T-helper 2 cell treated with Interferon-gamma antibody and Interleukin-4, amounts not matched to agents 100 ng/mL and 5 ng/mL, for 36 hours (primary cell): ENCODE results near the gene INHBE. TPM values are rescaled to one million over a fixed set of nuclear protein-coding genes. Genes with fewer than 3 reads are reported as not detected.

ENCODE experiments used
- intact Hi-C: fragments of 100-400 bp; cut with micrococcal nuclease; formaldehyde crosslinking; loops from one replicate; pipeline ENCODE4 v1.15.1; 2023
- total RNA-seq: library from RNA; stranded (reverse); gene quantifications from 2 replicates; pipeline ENCODE4 v1.2.3, GENCODE V29; 2022

The INHBE gene
- total RNA-seq, 1 donor from 2014 or later, result not detected

- intact Hi-C loops, result no loop called here
Measured at GRCh38 chr12:57473886-57474285, 18.8 kb downstream of the INHBE start.

GRCh38 chr12:57474430-57474829 lies 19.3 kb downstream of the INHBE start:
- intact Hi-C loops, result no loop called here

GRCh38 chr12:57474862-57475261 lies 19.8 kb downstream of the INHBE start:
- intact Hi-C loops, result loop anchor here (5.0 kb wide), 3 partner anchors 147 to 363 kb away; partner anchors contain the start of genes CDK4 and STAT6

DNA sequence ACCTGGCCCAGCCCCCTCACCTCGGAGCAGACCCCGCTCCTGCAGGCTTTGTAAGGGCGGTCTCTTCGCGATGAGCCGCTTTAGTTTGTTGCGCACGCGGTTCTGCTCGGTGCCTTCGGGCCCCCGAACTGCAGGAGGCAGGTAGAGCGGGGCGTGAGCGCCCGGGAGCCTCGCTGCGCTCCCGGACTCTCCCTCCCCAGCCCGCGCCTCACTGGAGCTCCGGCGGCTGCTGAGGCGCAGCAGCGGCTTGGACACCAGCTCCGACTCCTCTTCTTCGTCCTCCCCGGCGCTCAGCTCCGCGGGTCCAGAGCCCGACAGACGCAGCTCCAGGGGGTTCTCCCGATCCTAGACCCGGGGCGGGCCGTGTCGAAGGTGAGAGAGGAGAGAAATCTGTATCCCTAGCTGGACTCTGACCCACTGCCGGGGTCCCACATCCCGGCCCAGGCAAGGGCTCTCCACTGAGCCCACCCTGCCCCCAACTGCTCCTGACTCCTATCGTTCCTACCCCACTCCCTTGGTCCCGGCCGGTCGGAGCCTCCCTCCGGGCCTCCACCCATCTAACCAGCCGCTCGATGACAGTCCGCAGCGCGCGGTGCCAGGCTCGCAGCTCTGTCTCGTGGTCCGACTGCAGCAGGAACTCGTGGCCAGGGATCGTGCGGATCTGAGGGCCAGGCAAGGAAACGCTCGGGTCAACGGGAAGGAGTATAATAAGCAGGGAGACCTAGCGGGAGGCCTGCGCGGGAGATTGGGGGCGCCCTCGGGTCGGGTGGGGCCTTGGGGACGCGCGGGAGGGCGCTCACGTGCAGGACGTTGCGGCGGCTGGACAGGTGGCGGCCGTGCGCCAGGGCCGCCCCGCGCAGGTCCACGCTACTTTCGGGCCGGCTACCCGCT lies 20.4 kb downstream of the INHBE start:
- intact Hi-C loops, result loop anchor here (5.0 kb wide), 3 partner anchors 147 to 363 kb away; partner anchors contain the start of genes CDK4 and STAT6

DNA sequence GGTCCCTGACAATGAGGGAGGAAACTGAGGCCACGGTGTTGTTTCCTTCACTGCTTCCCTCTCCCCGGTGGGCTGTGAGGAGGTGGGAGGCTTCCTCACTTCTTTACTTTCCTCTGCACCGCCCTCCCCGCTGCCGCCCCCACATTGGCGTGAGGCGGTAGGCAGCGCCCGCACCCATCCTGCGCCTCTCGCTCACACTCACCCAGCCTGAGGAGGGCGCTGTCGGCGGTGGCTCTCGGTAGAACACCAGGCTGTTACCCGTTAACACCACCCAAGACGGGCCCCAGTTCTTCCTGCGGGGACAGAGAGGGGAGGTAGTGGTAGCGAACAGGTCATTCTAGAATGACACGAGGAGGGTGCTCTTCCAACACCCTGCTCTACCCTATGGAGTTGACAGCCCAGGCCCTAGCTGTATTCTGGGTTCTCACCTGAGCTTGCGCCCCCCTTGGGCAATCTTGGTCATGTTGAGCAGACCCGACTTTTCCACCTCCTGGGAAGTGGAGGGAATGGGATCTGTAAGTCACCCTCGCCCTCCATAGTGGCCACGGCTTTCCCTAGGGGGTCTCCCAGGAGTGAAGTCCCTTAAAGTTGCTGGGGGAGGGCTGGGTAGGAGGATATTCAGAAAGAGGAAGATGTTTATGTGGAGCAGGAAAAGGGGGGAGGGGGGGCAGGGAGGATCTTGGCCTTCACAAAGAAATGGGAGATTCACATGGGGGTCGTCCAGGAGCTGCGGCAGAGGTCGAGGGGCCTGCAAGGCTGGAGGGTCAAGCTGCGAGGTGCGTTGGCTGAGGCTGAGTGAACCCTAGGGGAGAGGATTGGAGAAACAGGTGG lies 21.3 kb downstream of the INHBE start:
- intact Hi-C loops, result loop anchor here (5.0 kb wide), 3 partner anchors 146 to 364 kb away; partner anchors contain the start of genes CDK4 and STAT6

GRCh38 chr12:57476993-57477709 lies 22.0 kb downstream of the INHBE start:
- intact Hi-C loops, result loop anchor here (1.0 to 5.0 kb wide), 5 partner anchors 15 to 365 kb away; partner anchors contain the start of genes CDK4, R3HDM2 and STAT6

GRCh38 chr12:57477710-57478681 lies 22.9 kb downstream of the INHBE start:
- intact Hi-C loops, result loop anchor here (1.0 to 5.0 kb wide), 6 partner anchors 9 to 366 kb away; partner anchors contain the start of genes CDK4, R3HDM2 and STAT6

- intact Hi-C loops, result loop anchor here (1.0 to 5.0 kb wide), 4 partner anchors 41 to 367 kb away; partner anchors contain the start of genes CDK4, DDIT3 and STAT6
Measured at GRCh38 chr12:57479043-57479375, 23.9 kb downstream of the INHBE start.

DNA sequence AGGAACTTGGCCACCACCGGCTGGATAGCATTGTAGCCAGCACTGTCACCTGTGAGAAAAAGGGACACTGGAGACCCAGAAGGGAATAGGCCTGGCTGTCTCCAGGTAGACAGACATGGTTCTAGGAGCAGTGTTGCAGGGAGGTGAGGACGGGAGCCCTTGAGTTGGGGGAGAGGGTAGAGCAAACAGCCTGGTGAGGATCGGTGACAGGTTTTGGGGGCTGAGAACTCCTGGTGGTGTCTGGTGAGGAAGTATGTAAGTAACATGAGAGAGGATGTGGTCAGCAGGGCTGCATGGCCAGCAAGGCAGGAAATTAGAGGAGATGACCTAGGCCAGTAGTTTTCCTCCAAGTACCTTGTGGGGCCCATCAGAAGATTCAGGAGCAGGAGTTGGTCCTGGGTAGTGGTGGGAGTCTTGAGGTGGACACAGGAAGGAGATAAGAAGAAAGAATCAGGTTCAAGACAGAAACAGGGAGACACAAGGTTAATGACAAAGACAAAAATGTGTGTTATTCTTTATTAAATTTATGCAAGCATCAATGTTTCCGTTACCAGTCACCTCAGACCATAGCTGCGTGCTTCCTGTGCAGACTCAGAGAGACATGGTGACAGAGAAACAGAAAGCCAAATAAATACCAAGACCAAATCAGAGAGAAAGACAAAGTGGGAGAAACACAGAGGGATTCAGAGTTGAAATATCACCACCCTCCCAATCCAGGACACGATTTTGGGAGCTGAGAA lies 24.4 kb downstream of the INHBE start, which contains the start of gene ARHGAP9:
Gene ARHGAP9, minus strand, starts transcription at position 491 of the 740 bp plus-strand sequence. Its CDS starts 460 bp downstream, at position 31.
- intact Hi-C loops, result loop anchor here (1.0 to 5.0 kb wide), 4 partner anchors 41 to 367 kb away; partner anchors contain the start of genes CDK4, DDIT3 and STAT6

- intact Hi-C loops, result no loop called here
Measured at GRCh38 chr12:57481671-57482070, 26.6 kb downstream of the INHBE start.

GRCh38 chr12:57483466-57483865 lies 28.4 kb downstream of the INHBE start:
- intact Hi-C loops, result no loop called here

GRCh38 chr12:57485695-57486094 lies 30.6 kb downstream of the INHBE start:
- intact Hi-C loops, result loop anchor here (2.0 kb wide), 1 partner anchor 61 kb away; the partner anchor contains the start of gene DCTN2

DNA sequence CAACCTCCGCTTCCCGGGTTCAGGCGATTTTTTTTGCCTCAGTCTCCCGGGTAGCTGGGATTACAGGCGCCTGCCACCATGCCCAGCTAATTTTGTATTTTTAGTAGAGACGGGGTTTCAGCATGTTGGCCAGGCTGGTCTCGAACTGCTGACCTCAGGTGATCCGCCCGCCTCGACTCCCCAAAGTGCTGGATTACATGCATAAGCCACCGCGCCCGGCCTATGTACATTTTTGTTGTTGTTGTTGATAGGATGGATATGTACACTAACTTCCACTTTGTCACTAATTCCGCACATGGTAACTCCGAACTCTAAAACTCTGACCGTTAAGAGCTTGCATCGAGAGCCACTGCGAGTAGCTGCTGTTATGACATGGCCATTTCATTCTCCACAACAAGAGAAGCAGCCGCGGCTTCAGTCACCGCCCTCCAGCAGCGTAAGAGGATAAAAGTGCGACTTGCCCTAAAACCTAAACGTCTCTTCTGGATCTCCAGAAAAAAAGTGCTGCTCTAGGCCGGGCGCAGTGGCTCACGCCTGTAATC lies 32.0 kb downstream of the INHBE start:
- intact Hi-C loops, result loop anchor here (1.0 to 2.0 kb wide), 4 partner anchors 9 to 60 kb away; partner anchors contain the start of genes DCTN2 and DDIT3

- intact Hi-C loops, result loop anchor here (1.0 to 2.0 kb wide), 4 partner anchors 9 to 59 kb away; partner anchors contain the start of genes DCTN2 and DDIT3
Measured at GRCh38 chr12:57487597-57488401, 32.7 kb downstream of the INHBE start, which contains the start of gene MARS1. Gene MARS1, plus strand, starts transcription at chr12:57488068. Its CDS starts 23 bp downstream, at chr12:57488091.

- intact Hi-C loops, result no loop called here
Measured at GRCh38 chr12:57488402-57489156, 33.5 kb downstream of the INHBE start.

DNA sequence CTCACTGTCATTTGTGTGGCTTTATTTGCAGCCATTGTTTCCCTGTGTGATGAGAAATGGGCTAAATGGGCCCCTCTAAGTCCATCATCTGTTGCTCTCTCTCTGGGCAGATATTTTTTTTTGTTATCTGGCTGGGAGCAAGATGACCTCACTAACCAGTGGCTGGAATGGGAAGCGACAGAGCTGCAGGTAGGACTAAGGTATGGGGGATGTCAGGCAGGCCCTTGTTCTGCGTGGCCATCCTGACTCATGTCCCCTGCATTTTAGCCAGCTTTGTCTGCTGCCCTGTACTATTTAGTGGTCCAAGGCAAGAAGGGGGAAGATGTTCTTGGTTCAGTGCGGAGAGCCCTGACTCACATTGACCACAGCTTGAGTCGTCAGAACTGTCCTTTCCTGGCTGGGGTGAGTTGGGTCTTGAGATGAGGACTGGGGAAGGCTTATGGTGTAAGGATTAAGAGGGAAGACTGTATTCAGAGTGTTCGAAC lies 34.1 kb downstream of the INHBE start:
- intact Hi-C loops, result no loop called here
